Nephron progenitor cell (in vitro differentiated cells): ENCODE measurements around the gene APMAP.

Source experiments
- DNase-seq: peaks from one replicate; pipeline ENCODE4 v3.0.0; 2021
- H3K27ac Mint-ChIP-seq: 2 replicates; pipeline ENCODE4 v1.8.0; 2021; ENCODE audit warnings: mild to moderate bottlenecking, moderate library complexity, mixed read lengths
- H3K27me3 Mint-ChIP-seq: 2 replicates; pipeline ENCODE4 v1.8.0; 2021; ENCODE audit warnings: mild to moderate bottlenecking, low read depth, mixed read lengths; ENCODE audit not compliant: poor library complexity
- H3K36me3 Mint-ChIP-seq: 2 replicates; pipeline ENCODE4 v1.8.0; 2021; ENCODE audit warnings: low read depth, mixed read lengths
- H3K4me1 Mint-ChIP-seq: 2 replicates; pipeline ENCODE4 v1.8.0; 2021; ENCODE audit warnings: mixed read lengths
- H3K4me3 Mint-ChIP-seq: 2 replicates; pipeline ENCODE4 v1.8.0; 2021; ENCODE audit warnings: mild to moderate bottlenecking, moderate library complexity, mixed read lengths
- H3K9me3 Mint-ChIP-seq: 2 replicates; pipeline ENCODE4 v1.8.0; 2021; ENCODE audit warnings: mild to moderate bottlenecking, moderate library complexity, mixed read lengths
- CTCF ChIP-seq: fragments of 200-600 bp; sonication (generic); IDR thresholded peaks from 2 replicates; pipeline ENCODE4 v1.5.0; 2021; ENCODE audit warnings: antibody characterized with exemption

APMAP gene

DNA sequence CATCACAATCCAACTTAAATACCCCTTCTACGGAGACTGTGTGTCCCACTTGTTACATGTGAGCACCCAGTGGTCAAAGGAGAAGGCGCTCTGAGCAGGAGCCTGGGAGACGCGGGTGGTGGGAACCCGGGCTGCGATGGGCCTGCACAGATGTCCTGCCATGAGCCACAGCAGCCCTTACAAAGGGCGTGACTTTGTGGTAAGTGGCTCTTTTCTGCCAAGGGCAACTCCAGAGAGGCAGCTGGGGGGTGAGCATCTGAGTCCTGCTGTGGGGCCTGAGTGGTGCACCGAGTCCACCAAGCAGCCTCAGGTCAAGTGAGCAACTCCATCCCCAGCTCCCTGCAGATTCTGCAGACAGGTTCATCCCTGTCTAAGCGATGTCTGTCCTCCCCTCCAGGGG lies 77.1 kb downstream of the APMAP start:
- Mint-ChIP-seq H3K27ac (no peak overlapping the region), H3K27me3 (peaks cover 32% of the 10 kb centered on the region), H3K9me3 (peaks cover 2% of the 10 kb centered on the region), H3K4me1 (peaks cover 23% of the 10 kb centered on the region), H3K36me3 (no peaks in the 10 kb centered on the region), H3K4me3 (no peak overlapping the region)
- DNase-seq = no peak
- no peak for TF ChIP-seq CTCF

- H3K27ac Mint-ChIP-seq = no peak overlapping the region
- peaks cover 32% of the 10 kb centered on the region for H3K27me3 Mint-ChIP-seq
- H3K9me3 Mint-ChIP-seq = peaks cover 5% of the 10 kb centered on the region
- DNase-seq = no peak
- H3K4me1 Mint-ChIP-seq = peaks cover 14% of the 10 kb centered on the region
- H3K36me3 Mint-ChIP-seq = no peaks in the 10 kb centered on the region
- H3K4me3 Mint-ChIP-seq = no peak overlapping the region
- no peak for TF ChIP-seq CTCF
Observed at GRCh38 chr20:24914388-24915241, 77.9 kb downstream of the APMAP start.

DNA sequence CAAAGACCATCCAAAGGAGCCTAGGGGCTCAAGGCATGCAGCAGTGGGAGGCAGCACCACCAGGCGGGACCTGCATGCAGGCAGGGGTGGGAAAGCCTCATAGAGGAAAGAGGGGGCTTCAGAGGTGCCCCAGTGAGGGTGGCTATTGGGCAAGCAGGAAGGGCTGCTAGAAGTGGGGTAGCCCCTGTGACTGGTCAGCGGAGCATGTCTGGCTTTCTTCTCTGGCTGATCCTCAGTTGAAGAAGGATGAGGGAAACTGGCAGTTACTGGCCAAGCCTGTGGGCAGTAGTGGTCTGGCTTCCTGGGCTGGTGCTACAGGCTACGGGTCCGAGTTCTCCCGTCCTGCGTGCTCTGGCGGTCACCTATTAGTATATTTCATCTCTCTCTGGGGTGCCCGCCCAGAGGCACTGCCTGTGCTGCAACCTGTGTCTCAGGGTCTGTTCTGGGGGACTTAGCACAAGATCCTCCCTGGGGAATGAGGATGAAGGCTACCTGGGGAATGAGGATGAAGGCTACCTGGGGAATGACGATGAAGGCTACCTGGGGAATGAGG lies 79.4 kb downstream of the APMAP start:
- Mint-ChIP-seq H3K36me3 (no peaks in the 10 kb centered on the region), H3K9me3 (peaks cover 14% of the 10 kb centered on the region), H3K27ac (no peak overlapping the region), H3K27me3 (peaks cover 32% of the 10 kb centered on the region), H3K4me3 (no peak overlapping the region), H3K4me1 (peaks cover under 1% of the 10 kb centered on the region)
- DNase-seq = no peak
- no peak for TF ChIP-seq CTCF
